Gastrocnemius medialis (tissue), 4 donors: ENCODE data around the gene CCR5. TPM values are rescaled to one million over a fixed set of nuclear protein-coding genes. Genes with fewer than 3 reads are reported as not detected.

Source experiments
- ATAC-seq, 2 donors: fragments of 150-250 bp; one replicate each; pipeline ENCODE4 v1.9.1; 2016
- DNase-seq, 2 donors: peaks; one replicate each; pipeline ENCODE4 v3.0.0-alpha.2; 2019
- H3K27ac ChIP-seq, 4 donors: fragments of 200-600 bp; sonication (generic); 1 replicate in 1 of 4; 2 replicates in 3 of 4; pipeline ENCODE4 v1.5.1; 2016 to 2018; ENCODE audit warnings: mild to moderate bottlenecking in 2 of 4, moderate library complexity in 1 of 4
- H3K27me3 ChIP-seq, 3 donors: fragments of 200-600 bp; sonication (generic) in 2 of 3; 1 replicate in 1 of 3; 2 replicates in 2 of 3; pipeline versions ENCODE4 v1.5.1 to v1.6.0; 2016 to 2019; ENCODE audit warnings: mild to moderate bottlenecking in 1 of 3, moderate library complexity in 1 of 3
- H3K36me3 ChIP-seq, 2 donors: fragments of 200-600 bp; sonication (generic) in 1 of 2; one replicate each; pipeline ENCODE4 v1.5.1; 2017 to 2018
- H3K4me1 ChIP-seq, 2 donors: fragments of 200-600 bp; sonication (generic) in 1 of 2; one replicate each; pipeline ENCODE4 v1.5.1; 2016 to 2017; ENCODE audit warnings: mild to moderate bottlenecking in 2 of 2
- H3K4me3 ChIP-seq, 4 donors: fragments of 200-600 bp; sonication (generic) in 3 of 4; 1 replicate in 1 of 4; 2 replicates in 3 of 4; pipeline ENCODE4 v1.5.1; 2016 to 2019; ENCODE audit warnings: mild to moderate bottlenecking in 2 of 4
- H3K9me3 ChIP-seq, 3 donors: fragments of 200-600 bp; sonication (generic) in 2 of 3; 1 replicate in 1 of 3; 2 replicates in 2 of 3; pipeline ENCODE4 v1.5.1; 2016 to 2019
- POLR2A ChIP-seq, 2 donors: fragments of 450-650 bp; IDR thresholded peaks; one replicate each; pipeline ENCODE4 v1.6.1; 2017; ENCODE audit warnings: antibody characterized with exemption in 2 of 2, mild to moderate bottlenecking in 2 of 2, moderate library complexity in 2 of 2
- in situ Hi-C, 4 donors: fragments of 200-750 bp; cut with MboI; loops; one replicate each; pipeline versions ENCODE4 v1.15.0 to v1.8.0; 2017; ENCODE audit warnings: low sequenced_read_pairs in 4 of 4
- intact Hi-C: fragments of 100-400 bp; cut with DNase I; formaldehyde crosslinking; loops from one replicate; pipeline ENCODE4 v1.15.1; 2023; ENCODE audit warnings: low total_unique reads
- total RNA-seq, 4 donors: library from RNA; depleted of rRNA; stranded (reverse); fragments of >200 nt; gene quantifications; one replicate each; pipeline versions ENCODE4 v1.1.0 to v1.2.3, GENCODE V29; 2016
- TF ChIP-seq, protein P1 (sequence below), 5 experiments: fragments of 450-650 bp in 3 of 5; fragments of 200-600 bp in 2 of 5; sonication (generic) in 2 of 5; IDR thresholded peaks in 4 of 5; conservative IDR thresholded peaks in 1 of 5; 1 replicate in 4 of 5; 2 replicates in 1 of 5; pipeline ENCODE4 v1.5.1; 2016 to 2019; ENCODE audit warnings: antibody characterized with exemption in 5 of 5, mild to moderate bottlenecking in 3 of 5, moderate library complexity in 3 of 5

Gene CCR5
- total RNA-seq, 4 donors from 2014 or later: 0.07 to 0.20 (median 0.10) TPM; not detected in 1

GRCh38 chr3:46334741-46335478 lies 35.8 kb upstream of the CCR5 start:
- Histone ChIP-seq H3K36me3 (no peaks in the 10 kb centered on the region), H3K4me1 (no peaks in the 10 kb centered on the region), H3K9me3 (peaks cover 0 to 8% (median 0%) of the 10 kb centered on the region in 3 donors), H3K4me3 (no peak overlapping the region), H3K27ac (no peak overlapping the region), H3K27me3 (no peaks in the 10 kb centered on the region)
- intact Hi-C loops (no loop called here), in situ Hi-C loops (no loop called here)
- ATAC-seq (no peak), DNase-seq (no peak)
- no peak for TF ChIP-seq POLR2A (IDR thresholded peaks at IDR 0.05)
- TF ChIP-seq, protein P1, sequence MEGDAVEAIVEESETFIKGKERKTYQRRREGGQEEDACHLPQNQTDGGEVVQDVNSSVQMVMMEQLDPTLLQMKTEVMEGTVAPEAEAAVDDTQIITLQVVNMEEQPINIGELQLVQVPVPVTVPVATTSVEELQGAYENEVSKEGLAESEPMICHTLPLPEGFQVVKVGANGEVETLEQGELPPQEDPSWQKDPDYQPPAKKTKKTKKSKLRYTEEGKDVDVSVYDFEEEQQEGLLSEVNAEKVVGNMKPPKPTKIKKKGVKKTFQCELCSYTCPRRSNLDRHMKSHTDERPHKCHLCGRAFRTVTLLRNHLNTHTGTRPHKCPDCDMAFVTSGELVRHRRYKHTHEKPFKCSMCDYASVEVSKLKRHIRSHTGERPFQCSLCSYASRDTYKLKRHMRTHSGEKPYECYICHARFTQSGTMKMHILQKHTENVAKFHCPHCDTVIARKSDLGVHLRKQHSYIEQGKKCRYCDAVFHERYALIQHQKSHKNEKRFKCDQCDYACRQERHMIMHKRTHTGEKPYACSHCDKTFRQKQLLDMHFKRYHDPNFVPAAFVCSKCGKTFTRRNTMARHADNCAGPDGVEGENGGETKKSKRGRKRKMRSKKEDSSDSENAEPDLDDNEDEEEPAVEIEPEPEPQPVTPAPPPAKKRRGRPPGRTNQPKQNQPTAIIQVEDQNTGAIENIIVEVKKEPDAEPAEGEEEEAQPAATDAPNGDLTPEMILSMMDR (IDR thresholded peaks at IDR 0.05 in 4 of 5, conservative IDR thresholded peaks at IDR 0.05 in 1 of 5): no peak

DNA sequence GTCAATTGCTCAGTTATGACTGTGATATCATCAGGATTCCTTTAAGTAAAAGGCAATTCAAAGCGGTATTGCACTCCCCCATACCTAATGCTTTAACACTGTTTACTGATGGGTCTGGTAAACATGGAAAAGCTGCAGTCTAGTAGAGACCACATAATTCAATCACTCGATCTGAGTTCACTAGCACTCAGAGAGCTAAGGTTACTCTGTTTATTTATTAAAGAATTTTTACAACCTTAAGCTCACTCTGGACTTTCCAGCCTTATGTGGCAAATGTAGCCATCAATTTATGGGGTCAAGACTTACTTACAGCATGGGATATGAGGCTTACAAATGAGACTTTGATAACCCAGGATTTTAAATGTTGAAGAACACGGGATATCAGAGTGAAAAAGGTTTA lies 35.2 kb upstream of the CCR5 start:
- Histone ChIP-seq H3K27me3 (no peaks in the 10 kb centered on the region), H3K4me3 (no peak overlapping the region), H3K36me3 (no peaks in the 10 kb centered on the region), H3K27ac (no peak overlapping the region), H3K9me3 (peaks cover 0 to 8% (median 0%) of the 10 kb centered on the region in 3 donors), H3K4me1 (no peaks in the 10 kb centered on the region)
- TF ChIP-seq, protein P1 (IDR thresholded peaks at IDR 0.05 in 4 of 5, conservative IDR thresholded peaks at IDR 0.05 in 1 of 5): no peak
- intact Hi-C loops: no loop called here
- in situ Hi-C loops: no loop called here
- ATAC-seq (no peak), DNase-seq (no peak)

DNA sequence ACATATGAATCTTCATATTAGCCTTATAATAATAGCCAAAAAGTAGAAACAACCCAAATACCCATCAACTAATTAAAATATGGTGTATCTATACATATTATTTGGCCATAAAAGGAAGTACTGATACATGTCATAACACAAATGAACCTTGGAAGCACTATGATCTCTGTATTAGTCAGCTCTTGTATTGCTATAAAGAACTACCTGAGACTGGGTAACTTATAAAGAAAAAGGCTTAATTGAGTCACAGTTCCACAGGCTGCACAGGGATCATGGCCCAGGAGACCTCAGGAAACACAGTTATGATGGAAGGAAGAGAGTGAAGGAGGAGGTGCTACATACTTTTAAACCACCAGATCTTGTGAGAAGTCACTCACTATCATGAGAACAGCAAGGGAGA lies 32.8 kb upstream of the CCR5 start:
- intact Hi-C loops: no loop called here
- Histone ChIP-seq H3K4me3 (no peak overlapping the region), H3K4me1 (no peaks in the 10 kb centered on the region), H3K9me3 (peaks cover 0 to 8% (median 0%) of the 10 kb centered on the region in 3 donors), H3K36me3 (no peaks in the 10 kb centered on the region), H3K27ac (no peak overlapping the region), H3K27me3 (no peaks in the 10 kb centered on the region)
- in situ Hi-C loops: no loop called here
- DNase-seq (no peak), ATAC-seq (no peak)
- TF ChIP-seq, protein P1 (IDR thresholded peaks at IDR 0.05 in 4 of 5, conservative IDR thresholded peaks at IDR 0.05 in 1 of 5): no peak
- TF ChIP-seq POLR2A (IDR thresholded peaks at IDR 0.05): no peak

GRCh38 chr3:46338840-46339239 lies 31.9 kb upstream of the CCR5 start:
- Histone ChIP-seq H3K4me1 (no peaks in the 10 kb centered on the region), H3K4me3 (no peak overlapping the region), H3K27ac (no peak overlapping the region), H3K9me3 (peaks cover 0 to 8% (median 0%) of the 10 kb centered on the region in 3 donors), H3K27me3 (no peaks in the 10 kb centered on the region), H3K36me3 (no peaks in the 10 kb centered on the region)
- TF ChIP-seq, protein P1 (IDR thresholded peaks at IDR 0.05 in 4 of 5, conservative IDR thresholded peaks at IDR 0.05 in 1 of 5): no peak
- TF ChIP-seq POLR2A (IDR thresholded peaks at IDR 0.05): no peak
- no peak for ATAC-seq
- DNase-seq: no peak
- in situ Hi-C loops (no loop called here), intact Hi-C loops (no loop called here)
